H1 (cell line): ENCODE results near the gene TPPP. TPM values are rescaled to one million over a fixed set of nuclear protein-coding genes. Genes with fewer than 3 reads are reported as not detected.

Source experiments
- CTCF ChIA-PET: fragments of 300-600 bp; sonication (Branson Sonifier 250); formaldehyde crosslinking; loops from one replicate; lab custom pipeline; 2021; ENCODE audit not compliant: partially characterized antibody; lab: Charles Lee
- POLR2A ChIA-PET: fragments of 300-600 bp; sonication (Branson Sonifier 250); formaldehyde crosslinking; loops from one replicate; lab custom pipeline; 2021; ENCODE audit warnings: inconsistent platforms; ENCODE audit not compliant: partially characterized antibody; lab: Charles Lee
- DNase-seq, 2 experiments: peaks; one replicate each; pipeline versions ENCODE4 v3.0.0 to v3.0.0-alpha.2; 2010 to 2022; ENCODE audit warnings: low spot score in 2 of 2, low read depth in 1 of 2, mixed read lengths in 1 of 2
- FAIRE-seq: peaks from 2 replicates; lab custom pipeline; 2011; peaks lifted over from hg19 to GRCh38; lab: Jason Lieb, UNC
- H2AFZ ChIP-seq: 2 replicates; pipeline ENCODE4 v1.8.1; 2012; ENCODE audit warnings: low read length, inconsistent platforms
- H2AK5ac ChIP-seq: 2 replicates; pipeline ENCODE4 v1.6.1; 2013; ENCODE audit warnings: low read depth, low read length
- H2BK120ac ChIP-seq: replicated peaks from 2 replicates; pipeline ENCODE3; 2013; ENCODE audit warnings: low read depth, low read length, inconsistent platforms
- H2BK12ac ChIP-seq: 2 replicates; pipeline ENCODE4 v1.6.1; 2013; ENCODE audit warnings: low read depth, low read length
- H2BK15ac ChIP-seq: 2 replicates; pipeline ENCODE4 v1.6.1; 2013; ENCODE audit warnings: low read length
- H2BK20ac ChIP-seq: 2 replicates; pipeline ENCODE4 v1.6.1; 2013; ENCODE audit warnings: low read length
- H2BK5ac ChIP-seq: 2 replicates; pipeline ENCODE4 v1.6.1; 2013; ENCODE audit warnings: low read depth, low read length
- H3K14ac ChIP-seq: 2 replicates; pipeline ENCODE4 v1.6.1; 2013; ENCODE audit warnings: inconsistent platforms; ENCODE audit not compliant: insufficient read length
- H3K18ac ChIP-seq: 2 replicates; pipeline ENCODE4 v1.6.1; 2013; ENCODE audit warnings: low read length; ENCODE audit errors: extremely low read depth
- H3K23ac ChIP-seq: 2 replicates; pipeline ENCODE4 v1.6.1; 2013; ENCODE audit warnings: inconsistent platforms; ENCODE audit not compliant: insufficient read length
- H3K23me2 ChIP-seq: 2 replicates; pipeline ENCODE4 v1.6.1; 2013; ENCODE audit warnings: low read depth, low read length
- H3K27ac ChIP-seq: 2 replicates; pipeline ENCODE4 v1.6.1; 2011; ENCODE audit warnings: low read depth, low read length, inconsistent platforms
- H3K27me3 ChIP-seq, 4 experiments: replicated peaks in 1 of 4; 1 replicate in 1 of 4; 2 replicates in 3 of 4; pipeline versions ENCODE4 v1.6.1 to v1.8.1; 2011 to 2013; ENCODE audit warnings: low read length in 3 of 4, mild to moderate bottlenecking in 3 of 4, inconsistent platforms in 2 of 4, mixed read lengths in 2 of 4, moderate library complexity in 1 of 4; ENCODE audit not compliant: control insufficient read depth in 3 of 4, insufficient read depth in 3 of 4; ENCODE audit errors: extremely low read depth in 1 of 4
- H3K36me3 ChIP-seq, 4 experiments: 2 replicates each; pipeline versions ENCODE4 v1.6.1 to v1.8.1; 2011 to 2013; ENCODE audit warnings: mild to moderate bottlenecking in 4 of 4, low read length in 3 of 4, moderate library complexity in 2 of 4, control low read depth in 1 of 4, inconsistent platforms in 1 of 4; ENCODE audit not compliant: insufficient read depth in 4 of 4, control insufficient read depth in 2 of 4
- H3K4ac ChIP-seq: replicated peaks from 2 replicates; pipeline ENCODE3; 2013; ENCODE audit warnings: low read length, low read depth, mixed read lengths, inconsistent platforms; ENCODE audit not compliant: insufficient read length
- H3K4me1 ChIP-seq, 4 experiments: replicated peaks in 1 of 4; 1 replicate in 1 of 4; 2 replicates in 3 of 4; pipeline versions ENCODE4 v1.6.1 to v1.8.1; 2011 to 2013; ENCODE audit warnings: low read length in 3 of 4, inconsistent platforms in 2 of 4, mixed read lengths in 1 of 4; ENCODE audit not compliant: insufficient read depth in 4 of 4, control insufficient read depth in 3 of 4
- H3K4me2 ChIP-seq, 2 experiments: 2 replicates each; pipeline versions ENCODE4 v1.6.1 to v1.8.1; 2011 to 2013; ENCODE audit warnings: low read depth in 2 of 2, low read length in 2 of 2, control low read depth in 1 of 2, inconsistent platforms in 1 of 2, mild to moderate bottlenecking in 1 of 2; ENCODE audit not compliant: insufficient read depth in 1 of 2
- H3K4me3 ChIP-seq, 4 experiments: fragments of 200-600, 300-600 bp in 1 of 4; sonication (generic), shearing (Covaris generic), sonication (Bioruptor Twin) in 1 of 4; 2 replicates each; pipeline versions ENCODE4 v1.5.1 to v1.8.1; 2011 to 2016; ENCODE audit warnings: low read length in 4 of 4, low read depth in 3 of 4, control low read depth in 2 of 4, inconsistent platforms in 2 of 4, mild to moderate bottlenecking in 2 of 4, mixed read lengths in 1 of 4, moderate library complexity in 1 of 4; ENCODE audit not compliant: insufficient read depth in 2 of 4; ENCODE audit errors: extremely low read depth in 1 of 4
- H3K56ac ChIP-seq: replicated peaks from 2 replicates; pipeline ENCODE3; 2013; ENCODE audit warnings: low read depth, mild to moderate bottlenecking, mixed read lengths, low read length, inconsistent platforms; ENCODE audit not compliant: insufficient read length
- H3K79me1 ChIP-seq: 2 replicates; pipeline ENCODE4 v1.6.1; 2013; ENCODE audit warnings: low read depth, low read length, control low read depth
- H3K79me2 ChIP-seq, 2 experiments: 2 replicates each; pipeline versions ENCODE4 v1.6.1 to v1.8.1; 2012 to 2013; ENCODE audit warnings: low read length in 2 of 2, mild to moderate bottlenecking in 2 of 2, inconsistent platforms in 1 of 2; ENCODE audit not compliant: insufficient read depth in 2 of 2, control insufficient read depth in 1 of 2
- H3K9ac ChIP-seq, 4 experiments: replicated peaks in 1 of 4; 1 replicate in 1 of 4; 2 replicates in 3 of 4; pipeline versions ENCODE4 v1.6.1 to v1.8.1; 2011 to 2013; ENCODE audit warnings: low read depth in 3 of 4, low read length in 3 of 4, control low read depth in 2 of 4, mild to moderate bottlenecking in 2 of 4, moderate library complexity in 2 of 4, inconsistent platforms in 1 of 4; ENCODE audit errors: extremely low read depth in 1 of 4
- H3K9me3 ChIP-seq, 2 experiments: 2 replicates each; pipeline versions ENCODE4 v1.6.1 to v1.8.1; 2012 to 2013; ENCODE audit warnings: mild to moderate bottlenecking in 2 of 2, moderate library complexity in 2 of 2, control low read depth in 1 of 2, inconsistent platforms in 1 of 2, low read depth in 1 of 2, low read length in 1 of 2, mixed read lengths in 1 of 2; ENCODE audit not compliant: insufficient read depth in 2 of 2
- H4K20me1 ChIP-seq, 2 experiments: replicated peaks in 1 of 2; 2 replicates each; pipeline versions ENCODE3 to v1.8.1; 2011 to 2013; ENCODE audit warnings: inconsistent platforms in 2 of 2, low read length in 2 of 2, mild to moderate bottlenecking in 1 of 2; ENCODE audit not compliant: insufficient read depth in 2 of 2, control insufficient read depth in 1 of 2
- H4K5ac ChIP-seq: 2 replicates; pipeline ENCODE4 v1.6.1; 2013; ENCODE audit warnings: low read length, low read depth, mixed read lengths, inconsistent platforms; ENCODE audit not compliant: insufficient read length
- H4K8ac ChIP-seq: 2 replicates; pipeline ENCODE4 v1.8.0; 2013; ENCODE audit warnings: mild to moderate bottlenecking, moderate library complexity, low read length, inconsistent platforms; ENCODE audit not compliant: insufficient read depth; ENCODE audit errors: extremely low read depth
- H4K91ac ChIP-seq: replicated peaks from 2 replicates; pipeline ENCODE3; 2013; ENCODE audit warnings: low read length, mixed read lengths, inconsistent platforms; ENCODE audit not compliant: insufficient read length
- BRCA1 ChIP-seq: IDR thresholded peaks from 2 replicates; pipeline ENCODE4 v1.6.1; 2012; ENCODE audit warnings: low read depth, low read length, improper control_type of control experiment
- CEBPB ChIP-seq: IDR thresholded peaks from 2 replicates; pipeline ENCODE4 v1.6.1; 2012; ENCODE audit warnings: low read depth, low read length
- EZH2 ChIP-seq: fragments of 200-600 bp; sonication (generic); IDR thresholded peaks from 2 replicates; pipeline ENCODE4 v1.7.1; 2012; ENCODE audit warnings: low read depth, mild to moderate bottlenecking, moderate library complexity, low read length, inconsistent platforms; ENCODE audit not compliant: severe bottlenecking
- POLR2AphosphoS5 ChIP-seq: IDR thresholded peaks from 2 replicates; pipeline ENCODE4 v1.6.1; 2011; ENCODE audit warnings: low read depth, low read length
- RBBP5 ChIP-seq: IDR thresholded peaks from 2 replicates; pipeline ENCODE4 v1.7.1; 2012; ENCODE audit warnings: low read depth, mild to moderate bottlenecking, inconsistent platforms, low read length, moderate library complexity, borderline replicate concordance
- SIX5 ChIP-seq: IDR thresholded peaks from 2 replicates; pipeline ENCODE4 v1.6.1; 2011; ENCODE audit warnings: mild to moderate bottlenecking, low read depth, low read length
- SP4 ChIP-seq: IDR thresholded peaks from 2 replicates; pipeline ENCODE4 v1.6.1; 2012; ENCODE audit warnings: low read length, inconsistent platforms
- SUZ12 ChIP-seq: fragments of 200-600 bp; sonication (generic); IDR thresholded peaks from 2 replicates; pipeline ENCODE4 v1.6.1; 2012; ENCODE audit warnings: mild to moderate bottlenecking, inconsistent platforms, low read length, moderate library complexity, mixed read lengths
- TAF1 ChIP-seq: IDR thresholded peaks from 2 replicates; pipeline ENCODE4 v1.6.1; 2011; ENCODE audit warnings: mild to moderate bottlenecking, low read depth, low read length
- YY1 ChIP-seq: IDR thresholded peaks from 2 replicates; pipeline ENCODE4 v1.6.1; 2011; ENCODE audit warnings: low read depth, mild to moderate bottlenecking, low read length
- WGBS, 2 experiments: shearing (Covaris generic) in 1 of 2; methylation state at CpG; one replicate each; pipeline versions ENCODE4 v1.1.6 to v1.1.7; 2013 to 2015; ENCODE audit warnings: low lambda C conversion rate in 2 of 2, mixed read lengths in 2 of 2, inconsistent platforms in 1 of 2, low coverage in 1 of 2, missing lambda C conversion rate in 1 of 2; ENCODE audit not compliant: insufficient replicate concordance in 2 of 2, insufficient coverage in 1 of 2, insufficient read length in 1 of 2; ENCODE audit errors: extremely low coverage in 1 of 2, missing lambda C conversion rate in 1 of 2; 5-methylcytosine and 5-hydroxymethylcytosine counted together
- polyA plus RNA-seq, 7 experiments: library from polyadenylated mRNA; depleted of rRNA in 3 of 7; stranded (reverse) in 5 of 7; unstranded in 2 of 7; fragments of >200 nt in 5 of 7; fragments of 200-250 nt in 2 of 7; gene quantifications; 1 replicate in 5 of 7; 2 replicates in 1 of 7; 4 replicates in 1 of 7; pipeline versions ENCODE4 v1.2.1 to v1.2.3, GENCODE V29; 2011 to 2013; ENCODE audit warnings: missing spikeins in 2 of 7, mixed read lengths in 2 of 7
- total RNA-seq: library from RNA; stranded (reverse); fragmentation: NEBNext Ultra II Directional; extraction: Animal tissue kit (Norgen Biotek cat#: 25700); gene quantifications from 2 replicates; pipeline ENCODE4 v1.2.1, GENCODE V29; 2021
- TF ChIP-seq, protein P1 (sequence below): IDR thresholded peaks from 2 replicates; pipeline ENCODE4 v1.6.1; 2012; ENCODE audit warnings: low read length, inconsistent platforms

TPPP gene
- total and polyA plus RNA-seq, 2 of the 8 experiments (the other 6 are each of a cell fraction or from before 2014, with no cell fraction given) = 0.36 to 0.93 TPM

- H2BK12ac ChIP-seq = no peak overlapping the region
- no peak overlapping the region for H3K56ac ChIP-seq
- no peak overlapping the region for H3K4me2 ChIP-seq
- H3K27ac ChIP-seq = no peak overlapping the region
- WGBS, 2 experiments = 79% methylated on average over 27 of the region's 33 CpGs; no CpG with 5 or more reads in 1 of the 2 experiments
- no peak for FAIRE-seq
- H4K91ac ChIP-seq = no peak overlapping the region
- no peak overlapping the region for H2AFZ ChIP-seq
- H3K18ac ChIP-seq = no peak overlapping the region
- no peak overlapping the region for H2AK5ac ChIP-seq
- no peak overlapping the region for H2BK5ac ChIP-seq
- H3K4me1 ChIP-seq = peaks cover 0 to 21% (median 10%) of the 10 kb centered on the region in 4 experiments; a peak in 6 of 7 replicates
- peaks cover 0 to 12% (median 3%) of the 10 kb centered on the region in 4 experiments; a peak in 3 of 7 replicates for H3K27me3 ChIP-seq
- peak overlapping the region; percentile 51; the same call in 1 of the 2 replicates for H4K8ac ChIP-seq
- H4K5ac ChIP-seq = no peak overlapping the region
- POLR2A ChIA-PET = interaction anchor here (0.8 to 1.3 kb wide), 5 partner anchors 48 to 190 kb away, joined by 3 to 4 read pairs (median 3); no protein-coding TSS in a partner anchor
- H2BK15ac ChIP-seq = no peak overlapping the region
- H3K4me3 ChIP-seq = no peak overlapping the region
- no peak overlapping the region for H3K23ac ChIP-seq
- H2BK20ac ChIP-seq = no peak overlapping the region
- no peak overlapping the region for H3K4ac ChIP-seq
- no peaks in the 10 kb centered on the region for H3K79me2 ChIP-seq
- H3K9ac ChIP-seq = no peak overlapping the region
- H4K20me1 ChIP-seq = peaks cover 12 to 15% of the 10 kb centered on the region in 2 experiments
- no peak overlapping the region for H2BK120ac ChIP-seq
- no peaks in the 10 kb centered on the region for H3K9me3 ChIP-seq
- TF ChIP-seq YY1 (no peak), BRCA1 (no peak), POLR2AphosphoS5 (no peak), RBBP5 (no peak), EZH2 (no peak), SIX5 (no peak), SP4 (no peak), CEBPB (no peak), TAF1 (no peak), SUZ12 (no peak)
- TF ChIP-seq, protein P1, sequence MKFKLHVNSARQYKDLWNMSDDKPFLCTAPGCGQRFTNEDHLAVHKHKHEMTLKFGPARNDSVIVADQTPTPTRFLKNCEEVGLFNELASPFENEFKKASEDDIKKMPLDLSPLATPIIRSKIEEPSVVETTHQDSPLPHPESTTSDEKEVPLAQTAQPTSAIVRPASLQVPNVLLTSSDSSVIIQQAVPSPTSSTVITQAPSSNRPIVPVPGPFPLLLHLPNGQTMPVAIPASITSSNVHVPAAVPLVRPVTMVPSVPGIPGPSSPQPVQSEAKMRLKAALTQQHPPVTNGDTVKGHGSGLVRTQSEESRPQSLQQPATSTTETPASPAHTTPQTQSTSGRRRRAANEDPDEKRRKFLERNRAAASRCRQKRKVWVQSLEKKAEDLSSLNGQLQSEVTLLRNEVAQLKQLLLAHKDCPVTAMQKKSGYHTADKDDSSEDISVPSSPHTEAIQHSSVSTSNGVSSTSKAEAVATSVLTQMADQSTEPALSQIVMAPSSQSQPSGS = no peak
- H3K14ac ChIP-seq = no peak overlapping the region
- H3K36me3 ChIP-seq = peaks cover 3 to 11% (median 6%) of the 10 kb centered on the region in 4 experiments; a peak in 6 of 8 replicates
- DNase-seq = no peak
- H3K23me2 ChIP-seq = no peaks in the 10 kb centered on the region
- CTCF ChIA-PET = interaction anchor here (0.7 to 5.4 kb wide), 22 partner anchors 10 to 336 kb away, joined by 3 to 29 read pairs (median 4); partner anchors contain the start of genes BRD9 and TRIP13
- H3K79me1 ChIP-seq = no peaks in the 10 kb centered on the region
Measured at GRCh38 chr5:670396-671270, 22.5 kb downstream of the TPPP start.
